Stimulated activated CD4-positive, alpha-beta T cell treated with anti-CD3 and anti-CD28 coated beads, TNF-alpha, amount 100 ng/mL, for 4 hours (primary cell): Measurements from ENCODE around the gene PDSS1.

Experiments used
- DNase-seq, 3 experiments: peaks; one replicate each; pipeline ENCODE4 v3.0.0-alpha.2; 2020; ENCODE audit warnings: low read depth in 3 of 3

The PDSS1 gene

DNA sequence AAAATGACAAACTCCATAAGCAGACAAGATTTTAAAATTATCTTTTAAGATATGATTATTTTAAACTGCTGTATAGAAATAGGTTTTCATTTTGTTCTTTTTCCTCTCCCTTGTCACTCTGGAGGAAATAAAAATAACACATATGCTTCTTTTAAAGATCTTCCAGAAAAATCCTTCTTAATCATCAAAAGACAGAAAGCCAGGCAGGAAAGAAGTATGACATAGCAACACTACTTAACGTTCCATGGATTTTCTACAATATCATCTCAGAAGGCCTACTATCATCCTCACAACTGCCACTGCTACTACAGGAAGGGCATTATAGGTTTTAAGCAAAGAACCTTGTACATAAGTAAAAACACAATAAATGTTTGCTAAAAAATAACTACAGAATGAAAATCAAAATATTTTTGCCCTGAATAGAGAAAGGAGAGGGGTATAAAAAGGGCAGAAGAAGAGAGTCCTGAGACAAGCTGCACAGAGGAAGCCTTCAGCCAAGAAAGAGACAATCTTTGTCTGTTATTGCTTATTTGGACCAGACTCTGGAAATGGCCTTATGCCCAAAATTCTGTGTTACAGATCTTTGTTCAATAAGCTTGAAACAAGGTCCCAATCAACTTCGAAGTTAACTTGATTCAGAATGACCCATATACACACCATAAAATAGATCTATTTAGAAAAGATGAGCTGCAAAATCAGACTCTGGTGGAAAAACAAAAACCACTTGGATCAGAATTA is 95.4 kb downstream of the PDSS1 start:
- DNase-seq, result no peak
